HepG2 (cell line): ENCODE results near the gene PLG. TPM values are rescaled to one million over a fixed set of nuclear protein-coding genes. Genes with fewer than 3 reads are reported as not detected.
A peak's percentile ranks its signal among the peaks of the same experiment; 100 is the strongest.
"Not testable (repeated sequence)": the region's sequence is repeated elsewhere in the genome, so short reads cannot be mapped to it uniquely, and the experiment has no call there.

Experiments used
- ATAC-seq: fragments of 200-7000 bp; cut with Tn5 transposase; 3 replicates; pipeline ENCODE4 v1.9.1; 2020; ENCODE audit warnings: mild to moderate bottlenecking, moderate library complexity
- BruUV-seq: library from RNA; stranded (reverse); fragments of 400-500 nt; replicated peaks from 2 replicates; lab custom pipeline; 2021; lab: Mats Ljungman, UMichigan
- CTCF ChIA-PET: fragments of 300-600 bp; formaldehyde crosslinking; extraction: SDS; loops from one replicate; lab custom pipeline; 2021; ENCODE audit warnings: low total read pairs, inconsistent platforms, low intra/inter-chr PET ratio; lab: Yijun Ruan, JAX
- POLR2A ChIA-PET: fragments of 350-600 bp; sonication (Branson Sonifier 250); formaldehyde crosslinking; loops from one replicate; lab custom pipeline; 2020; ENCODE audit warnings: antibody characterized with exemption, inconsistent platforms; lab: Yijun Ruan, JAX
- DNase-seq: peaks from one replicate; pipeline ENCODE4 v3.0.0-alpha.2; 2015; ENCODE audit warnings: low spot score
- FAIRE-seq: peaks from 3 replicates; lab custom pipeline; 2011; peaks lifted over from hg19 to GRCh38; lab: Jason Lieb, UNC
- H2AFZ ChIP-seq: one replicate; pipeline ENCODE4 v1.6.1; 2011; ENCODE audit warnings: low read length, inconsistent platforms
- H3K27ac ChIP-seq: fragments of 300-600 bp; 3 replicates; pipeline ENCODE4 v1.8.0; 2011; ENCODE audit warnings: mixed run types, mild to moderate bottlenecking, mixed read lengths, low read length, inconsistent platforms; ENCODE audit not compliant: insufficient read depth; ENCODE audit errors: extremely low read length
- H3K27me3 ChIP-seq, 2 experiments: fragments of 200-600 bp in 1 of 2; 2 replicates in 1 of 2; 3 replicates in 1 of 2; pipeline versions ENCODE4 v1.6.0 to v1.8.0; 2011; ENCODE audit warnings: low read length in 2 of 2, mild to moderate bottlenecking in 2 of 2, moderate library complexity in 2 of 2, inconsistent platforms in 1 of 2; ENCODE audit not compliant: insufficient read depth in 2 of 2, control insufficient read depth in 1 of 2
- H3K36me3 ChIP-seq, 2 experiments: fragments of 200-600 bp in 1 of 2; replicated peaks in 1 of 2; 2 replicates in 1 of 2; 3 replicates in 1 of 2; pipeline versions ENCODE4 v1.5.1 to v1.8.0; 2011; ENCODE audit warnings: low read length in 2 of 2, inconsistent platforms in 1 of 2; ENCODE audit not compliant: insufficient read depth in 2 of 2, control insufficient read depth in 1 of 2
- H3K4me1 ChIP-seq: 2 replicates; pipeline ENCODE4 v1.5.1; 2012; ENCODE audit warnings: low read length, inconsistent platforms; ENCODE audit not compliant: insufficient read depth
- H3K4me2 ChIP-seq: 2 replicates; pipeline ENCODE4 v1.6.0; 2011; ENCODE audit warnings: low read depth, low read length, inconsistent platforms
- H3K4me3 ChIP-seq, 3 experiments: fragments of 200-600 bp in 1 of 3; sonication (generic), shearing (Covaris generic) in 1 of 3; replicated peaks in 1 of 3; 2 replicates each; pipeline ENCODE4 v1.5.1; 2011 to 2016; ENCODE audit warnings: low read length in 3 of 3, inconsistent platforms in 2 of 3, low read depth in 2 of 3, mild to moderate bottlenecking in 2 of 3, control low read depth in 1 of 3, mixed read lengths in 1 of 3; ENCODE audit not compliant: insufficient read depth in 1 of 3
- H3K79me2 ChIP-seq: one replicate; pipeline ENCODE4 v1.6.1; 2011; ENCODE audit warnings: low read length, inconsistent platforms; ENCODE audit not compliant: insufficient read depth
- H3K9ac ChIP-seq: 2 replicates; pipeline ENCODE4 v1.6.0; 2011; ENCODE audit warnings: mild to moderate bottlenecking, low read depth, low read length, inconsistent platforms; ENCODE audit not compliant: insufficient read depth
- H3K9me3 ChIP-seq: 2 replicates; pipeline ENCODE4 v1.5.1; 2012; ENCODE audit warnings: mild to moderate bottlenecking, low read length
- H4K20me1 ChIP-seq: 2 replicates; pipeline ENCODE4 v1.6.0; 2011; ENCODE audit warnings: inconsistent platforms, mild to moderate bottlenecking, low read length, moderate library complexity; ENCODE audit not compliant: insufficient read depth
- CEBPB ChIP-seq: IDR thresholded peaks from 2 replicates; pipeline ENCODE4 v1.6.1; 2011; ENCODE audit warnings: low read depth, low read length, improper control_type of control experiment, borderline replicate concordance
- EHMT2 ChIP-seq: fragments of 200-600 bp; sonication (generic); IDR thresholded peaks from 2 replicates; pipeline ENCODE4 v1.7.0; 2017; ENCODE audit warnings: antibody characterized with exemption, low read depth, low read length, borderline replicate concordance
- ELF3 ChIP-seq: IDR thresholded peaks from 2 replicates; pipeline ENCODE4 v1.6.1; 2016; ENCODE audit warnings: missing genetic modification reagents, missing compliant biosample characterization
- GTF2F1 ChIP-seq: fragments of 150-350 bp; IDR thresholded peaks from 2 replicates; pipeline ENCODE4 v1.6.1; 2014; ENCODE audit warnings: low read length
- KMT2A ChIP-seq: sonication (generic); formaldehyde crosslinking; IDR thresholded peaks from 2 replicates; pipeline ENCODE4 v1.4.0; 2020; ENCODE audit warnings: missing genetic modification reagents
- NR2F1 ChIP-seq, 2 experiments: fragments of 450-650 bp in 1 of 2; formaldehyde crosslinking in 1 of 2; IDR thresholded peaks; 2 replicates each; pipeline versions ENCODE4 v1.5.0 to v1.6.1; 2016 to 2020; ENCODE audit warnings: mild to moderate bottlenecking in 1 of 2, missing compliant biosample characterization in 1 of 2, missing genetic modification reagents in 1 of 2, moderate library complexity in 1 of 2
- SOX6 ChIP-seq, 2 experiments: fragments of 450-650 bp in 1 of 2; sonication (generic) in 1 of 2; formaldehyde crosslinking in 1 of 2; IDR thresholded peaks; 2 replicates each; pipeline versions ENCODE4 v1.4.0 to v1.6.1; 2017 to 2020; ENCODE audit warnings: antibody characterized with exemption in 1 of 2, mild to moderate bottlenecking in 1 of 2, missing genetic modification reagents in 1 of 2
- YY1 ChIP-seq: IDR thresholded peaks from 2 replicates; pipeline ENCODE4 v1.6.1; 2011; ENCODE audit warnings: low read length, low read depth, moderate library complexity, mild to moderate bottlenecking; ENCODE audit not compliant: insufficient read depth, insufficient replicate concordance
- in situ Hi-C: cut with HindIII; loops from 2 replicates; pipeline ENCODE4 v1.10.0; 2017; ENCODE audit warnings: low pct_unique_long_range_greater_than_20kb; ENCODE audit not compliant: extremely low pct_ligation_motif_present
- intact Hi-C: fragments of 100-400 bp; cut with micrococcal nuclease; formaldehyde crosslinking; loops from one replicate; pipeline ENCODE4 v1.10.0; 2022; ENCODE audit not compliant: unreplicated experiment
- polyA plus RNA-seq, 8 experiments: library from polyadenylated mRNA; depleted of rRNA in 3 of 8; stranded (reverse) in 7 of 8; unstranded in 1 of 8; fragments of >200 nt; fragmentation: Illumina TruSeq in 4 of 8; extraction: Trizol in 4 of 8; gene quantifications; 2 replicates each; pipeline versions ENCODE4 v1.2.1 to v1.2.3, GENCODE V29; 2011 to 2016; ENCODE audit warnings: low read depth in 4 of 8, missing spikeins in 1 of 8, mixed read lengths in 1 of 8; ENCODE audit not compliant: insufficient read depth in 1 of 8
- total RNA-seq, 5 experiments: library from RNA; depleted of rRNA; stranded (reverse); fragments of >200 nt; fragmentation: Illumina TruSeq; extraction: Trizol; gene quantifications; 2 replicates each; pipeline ENCODE4 v1.2.3, GENCODE V29; 2016; ENCODE audit warnings: low read depth in 1 of 5
- TF ChIP-seq, protein P1 (sequence below): sonication (generic); formaldehyde crosslinking; IDR thresholded peaks from 2 replicates; pipeline ENCODE4 v1.5.0; 2020; ENCODE audit warnings: mild to moderate bottlenecking, missing genetic modification reagents, moderate library complexity

The PLG gene
- total and polyA plus RNA-seq, 2 of the 13 experiments (the other 11 are each of a cell fraction or from before 2014, with no cell fraction given): 1.7 to 10.7 TPM

GRCh38 chr6:160692369-160692959 is 9.6 kb upstream of the PLG start (continued):
- TF ChIP-seq NR2F1 (CRISPR knock-in tag; IDR thresholded peaks at IDR 0.05) (peak in 1 of 2 experiments; percentile 67; a peak in 1 of 4 replicates), YY1 (peak; percentile 33), CEBPB (peak; percentile 68), EHMT2 (no peak), GTF2F1 (no peak), ELF3 (no peak), SOX6 (IDR thresholded peaks at IDR 0.05) (no peak), SOX6 (CRISPR knock-in tag; IDR thresholded peaks at IDR 0.05) (peak; percentile 53; the same call in 1 of the 2 replicates), KMT2A (0 out of 2 replicates have a peak, but pooled peaks have one; percentile 18)
- TF ChIP-seq, protein P1, sequence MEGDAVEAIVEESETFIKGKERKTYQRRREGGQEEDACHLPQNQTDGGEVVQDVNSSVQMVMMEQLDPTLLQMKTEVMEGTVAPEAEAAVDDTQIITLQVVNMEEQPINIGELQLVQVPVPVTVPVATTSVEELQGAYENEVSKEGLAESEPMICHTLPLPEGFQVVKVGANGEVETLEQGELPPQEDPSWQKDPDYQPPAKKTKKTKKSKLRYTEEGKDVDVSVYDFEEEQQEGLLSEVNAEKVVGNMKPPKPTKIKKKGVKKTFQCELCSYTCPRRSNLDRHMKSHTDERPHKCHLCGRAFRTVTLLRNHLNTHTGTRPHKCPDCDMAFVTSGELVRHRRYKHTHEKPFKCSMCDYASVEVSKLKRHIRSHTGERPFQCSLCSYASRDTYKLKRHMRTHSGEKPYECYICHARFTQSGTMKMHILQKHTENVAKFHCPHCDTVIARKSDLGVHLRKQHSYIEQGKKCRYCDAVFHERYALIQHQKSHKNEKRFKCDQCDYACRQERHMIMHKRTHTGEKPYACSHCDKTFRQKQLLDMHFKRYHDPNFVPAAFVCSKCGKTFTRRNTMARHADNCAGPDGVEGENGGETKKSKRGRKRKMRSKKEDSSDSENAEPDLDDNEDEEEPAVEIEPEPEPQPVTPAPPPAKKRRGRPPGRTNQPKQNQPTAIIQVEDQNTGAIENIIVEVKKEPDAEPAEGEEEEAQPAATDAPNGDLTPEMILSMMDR (CRISPR knock-in tag): peak; percentile 50

DNA sequence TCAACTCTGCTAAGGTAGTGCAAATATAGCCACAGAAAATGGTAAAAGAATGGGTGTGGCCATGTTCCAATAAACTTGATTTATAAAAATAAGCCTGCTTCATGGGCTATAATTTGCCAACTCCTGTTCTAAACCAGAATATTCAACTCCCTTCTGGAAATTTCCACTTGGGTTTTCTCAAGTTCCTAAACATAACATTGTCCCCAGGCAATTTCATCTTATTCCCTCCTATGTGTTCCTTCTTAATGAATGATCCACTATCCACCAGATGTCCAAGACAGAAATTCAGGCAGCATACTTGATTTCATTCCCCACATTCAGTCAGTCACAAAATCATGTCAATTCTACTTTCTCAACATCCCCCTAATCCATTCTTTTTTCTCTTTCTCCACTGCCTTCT is 7.0 kb upstream of the PLG start:
- BruUV-seq, POLR2A ChIA-PET, H3K27ac ChIP-seq: not testable (repeated sequence)

More for the DNA sequence above, 7.0 kb upstream of the PLG start:
- DNase-seq, H3K79me2 ChIP-seq, H3K9me3 ChIP-seq, H4K20me1 ChIP-seq, H3K27me3 ChIP-seq, H3K36me3 ChIP-seq, ATAC-seq, H3K9ac ChIP-seq, FAIRE-seq, H3K4me2 ChIP-seq, intact Hi-C loops, H3K4me3 ChIP-seq, H2AFZ ChIP-seq, in situ Hi-C loops, CTCF ChIA-PET: not testable (repeated sequence)
- H3K4me1 ChIP-seq: peaks cover 47% of the 10 kb centered on the region
